COLO668 (cell line): ENCODE data around the gene TBCC.

Source experiments
- DNase-seq: peaks from one replicate; lab custom pipeline; 2025; ENCODE audit not compliant: unreplicated experiment; lab: John Stamatoyannopoulos, UW

The TBCC gene

DNA sequence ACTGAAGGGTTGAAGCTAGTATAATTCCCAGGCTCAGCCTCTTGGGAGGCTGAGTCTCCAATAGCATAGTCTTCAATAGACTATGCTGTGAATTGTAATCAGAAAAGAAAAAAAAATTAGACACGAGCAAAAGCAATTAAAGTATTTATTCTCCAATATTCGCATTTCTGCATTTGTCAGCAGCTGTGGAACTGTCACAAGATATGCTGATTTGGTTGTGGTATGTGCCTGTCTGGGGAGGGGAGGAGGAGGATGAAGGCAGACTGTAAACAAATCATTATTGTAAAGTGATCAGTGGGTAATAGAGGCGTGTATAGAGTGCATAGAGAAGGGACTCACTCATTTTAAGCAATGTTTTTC is 25.8 kb upstream of the TBCC start:
- DNase-seq, result no peak

DNA sequence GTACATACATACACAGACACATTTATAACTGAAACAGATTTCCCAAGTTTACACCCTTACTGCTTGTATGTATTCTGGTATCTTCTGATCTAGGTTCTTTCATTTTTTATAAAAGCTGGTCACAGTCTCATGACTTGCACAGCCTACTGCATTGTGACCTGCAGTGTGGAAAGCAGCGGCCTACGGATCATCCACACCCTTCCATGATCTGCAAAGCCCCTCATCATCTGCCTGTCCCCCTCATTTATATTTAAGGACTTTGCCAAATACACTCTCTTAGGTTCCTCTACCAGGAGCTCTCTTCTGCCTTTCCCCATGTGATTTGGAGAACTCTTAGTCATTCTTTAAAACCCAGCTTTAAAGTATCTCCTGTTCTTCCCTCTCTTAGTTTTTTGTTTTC is 23.9 kb upstream of the TBCC start:
- no peak for DNase-seq

DNA sequence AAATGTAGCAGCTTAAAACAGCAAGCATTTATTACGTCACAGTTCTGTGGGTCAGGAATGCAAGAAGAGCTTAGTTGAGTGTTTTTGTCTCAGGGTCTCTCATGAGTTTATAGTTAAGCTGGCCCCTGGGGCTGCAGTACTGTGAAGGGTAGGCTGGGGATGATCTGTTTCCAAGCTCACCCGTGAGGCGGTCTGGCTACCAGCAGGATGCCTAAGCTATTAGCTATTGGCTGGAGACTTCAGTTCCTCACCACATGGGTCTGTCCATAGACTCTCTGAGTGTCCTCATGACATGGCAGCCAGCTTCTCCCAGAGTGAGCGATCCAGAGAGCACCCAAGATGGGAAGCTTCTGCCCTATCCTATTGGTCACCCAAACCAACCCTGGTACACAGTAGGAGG is 23.1 kb upstream of the TBCC start:
- no peak for DNase-seq

DNA sequence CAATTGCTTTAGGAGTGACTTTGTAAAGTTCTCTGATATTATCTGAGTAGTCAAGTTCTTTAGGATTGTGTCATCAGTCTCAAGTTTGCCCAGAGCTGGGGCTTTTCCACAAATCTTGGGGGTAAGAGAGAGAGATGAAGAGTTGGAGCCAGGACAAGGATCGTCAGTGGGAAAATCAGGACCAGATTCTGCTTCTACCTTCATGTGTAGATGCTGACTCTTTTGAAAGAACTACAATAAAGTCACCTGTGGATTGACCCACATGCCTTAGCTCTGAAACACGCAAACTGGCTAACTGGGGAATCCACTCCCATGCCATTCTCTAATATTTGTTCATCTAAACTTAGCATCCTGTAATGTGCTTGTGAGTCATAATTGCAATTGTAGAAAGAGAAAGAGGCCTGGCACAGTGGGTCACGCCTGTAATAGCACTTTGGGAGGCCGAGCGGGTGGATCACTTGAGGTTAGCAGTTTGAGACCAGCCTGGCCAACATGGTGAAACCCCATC is 20.3 kb upstream of the TBCC start:
- DNase-seq, result no peak

DNA sequence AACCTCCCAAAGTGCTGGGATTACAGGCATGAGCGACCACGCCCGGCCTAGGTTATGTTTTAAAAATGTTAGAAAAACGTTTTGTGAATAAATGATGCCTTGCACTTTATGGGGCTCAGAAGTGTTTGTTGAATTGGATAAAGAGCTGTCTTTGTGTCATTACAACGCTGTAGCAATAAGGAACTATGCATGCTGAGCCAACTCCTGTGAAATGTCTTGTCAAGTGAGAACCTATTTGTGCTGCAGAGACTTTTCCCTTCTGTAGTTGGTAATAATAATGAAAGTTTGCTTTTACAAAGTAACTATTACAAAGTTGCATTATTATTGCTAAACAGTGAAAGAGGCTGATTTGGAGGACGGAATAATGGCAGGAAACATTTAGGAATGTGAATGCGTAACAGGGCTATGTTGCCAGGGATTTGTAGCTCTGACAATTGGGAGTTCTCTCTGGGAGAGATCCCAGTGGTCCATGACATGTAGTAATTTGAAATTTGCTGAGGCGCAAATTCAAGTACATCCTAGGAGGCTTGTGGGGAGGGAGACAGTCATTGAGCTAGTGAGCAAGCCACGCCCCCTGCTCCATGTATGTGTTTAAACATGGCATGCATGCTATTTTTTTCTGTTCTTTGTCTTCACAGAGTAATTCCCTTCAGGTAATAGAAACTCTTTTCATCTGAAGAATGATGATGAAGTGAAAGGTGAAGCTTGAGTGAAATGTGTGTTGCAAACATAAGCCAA is 19.2 kb upstream of the TBCC start:
- DNase-seq, result no peak

DNA sequence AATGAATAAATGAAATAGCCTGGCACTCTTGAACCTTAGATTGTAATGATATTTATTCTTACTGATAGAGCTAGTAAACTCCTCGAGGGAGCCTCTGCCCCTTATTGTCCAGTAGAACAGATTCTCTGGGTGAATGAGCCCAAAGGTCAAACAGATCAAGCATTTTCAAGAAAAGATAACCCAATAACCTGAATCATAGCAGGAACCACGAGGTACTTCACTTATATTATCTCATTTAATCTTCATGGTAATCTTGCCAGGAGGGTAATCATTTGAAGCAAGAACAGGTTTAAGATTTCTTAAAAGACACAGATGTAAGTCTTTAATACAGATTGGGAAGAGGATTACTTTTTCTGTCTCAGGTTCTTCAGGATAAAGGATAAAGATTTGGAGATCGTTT is 17.0 kb upstream of the TBCC start:
- DNase-seq, result no peak

DNA sequence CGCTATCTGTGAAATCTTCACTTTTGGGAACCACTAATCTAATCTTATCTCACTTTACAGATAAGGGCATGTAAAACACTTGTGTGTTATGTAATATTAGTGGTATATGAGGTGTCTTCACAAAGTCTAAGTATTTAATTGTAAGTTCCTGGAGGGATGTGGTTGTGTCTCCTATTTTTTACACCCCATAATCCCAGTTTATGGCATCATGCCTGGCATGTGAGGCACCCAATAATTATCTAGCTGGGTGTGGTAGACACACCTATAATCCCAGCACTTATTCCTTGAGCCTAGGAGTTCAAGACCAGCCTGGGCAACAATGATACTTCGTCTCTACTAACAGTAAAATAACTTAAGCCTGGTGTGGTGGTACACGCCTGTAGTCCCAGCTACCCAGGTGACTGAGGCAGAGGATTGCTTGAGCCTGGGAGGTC is 16.5 kb upstream of the TBCC start:
- no peak for DNase-seq

DNA sequence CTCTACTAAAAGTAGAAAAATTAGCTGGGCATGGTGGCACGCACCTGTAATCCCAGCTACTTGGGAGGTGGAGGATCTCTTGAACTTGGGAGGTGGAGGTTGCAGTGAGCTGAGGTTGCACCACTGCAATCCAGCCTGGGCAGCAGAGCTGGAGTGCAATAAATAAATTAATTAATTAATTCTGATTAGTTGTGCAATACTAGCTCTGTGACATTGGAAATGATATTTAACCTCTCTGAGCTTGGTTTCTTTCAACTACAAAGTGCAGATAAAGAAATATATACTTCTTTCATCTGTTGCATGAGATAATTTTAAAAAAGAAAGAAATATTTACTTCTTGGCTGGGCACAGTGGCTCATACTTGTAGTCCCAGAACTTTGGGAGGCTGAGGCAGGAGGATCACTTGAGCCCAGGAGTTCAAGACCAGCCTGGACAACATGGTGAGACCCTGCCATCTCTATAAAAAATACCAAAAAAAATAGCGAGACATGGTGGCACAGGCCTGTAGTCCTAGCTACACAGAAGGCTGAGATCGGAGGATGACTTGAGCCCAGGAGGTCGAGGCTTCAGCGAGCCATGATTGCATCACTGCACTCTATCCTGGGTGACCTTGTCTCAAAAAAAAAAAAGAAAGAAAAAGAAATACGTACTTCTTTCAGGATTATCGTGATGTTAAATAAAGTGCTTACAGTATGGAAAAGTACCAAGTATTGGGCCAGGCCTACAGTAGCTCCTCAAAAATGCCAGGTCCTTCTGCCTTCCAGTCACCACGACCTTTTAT is 15.6 kb upstream of the TBCC start:
- no peak for DNase-seq

DNA sequence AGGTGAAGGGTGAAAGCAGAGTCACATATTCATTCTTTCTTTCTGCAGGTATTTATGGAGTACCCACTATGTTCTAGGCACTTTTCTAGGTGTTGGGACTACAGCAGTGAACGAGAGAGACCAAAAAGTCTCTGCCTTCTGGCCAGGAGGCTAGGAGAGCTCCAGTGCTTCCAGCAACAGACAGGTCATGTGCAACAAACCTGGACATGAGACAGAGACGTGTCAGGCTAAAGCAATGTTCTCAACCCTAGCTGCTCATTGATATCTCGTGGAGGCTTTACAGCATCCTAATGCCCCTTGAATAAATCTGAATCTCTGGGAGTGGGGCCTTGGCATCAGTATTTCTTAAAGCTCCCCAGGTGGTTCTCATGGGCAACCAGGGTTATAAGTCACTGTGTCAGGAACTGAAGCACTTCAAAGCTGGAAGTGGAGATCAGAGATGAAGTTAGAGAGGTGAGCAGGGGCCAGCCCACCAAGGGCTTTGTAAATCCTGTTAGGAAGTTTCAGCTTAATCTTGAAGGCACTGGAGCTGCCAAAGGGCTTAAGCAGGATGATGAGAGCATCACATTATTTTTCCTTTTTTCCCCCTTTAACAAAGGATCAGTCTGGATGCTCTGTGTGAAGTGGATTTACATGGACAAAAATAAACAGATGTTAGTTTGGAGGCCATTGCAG is 13.0 kb upstream of the TBCC start:
- no peak for DNase-seq

DNA sequence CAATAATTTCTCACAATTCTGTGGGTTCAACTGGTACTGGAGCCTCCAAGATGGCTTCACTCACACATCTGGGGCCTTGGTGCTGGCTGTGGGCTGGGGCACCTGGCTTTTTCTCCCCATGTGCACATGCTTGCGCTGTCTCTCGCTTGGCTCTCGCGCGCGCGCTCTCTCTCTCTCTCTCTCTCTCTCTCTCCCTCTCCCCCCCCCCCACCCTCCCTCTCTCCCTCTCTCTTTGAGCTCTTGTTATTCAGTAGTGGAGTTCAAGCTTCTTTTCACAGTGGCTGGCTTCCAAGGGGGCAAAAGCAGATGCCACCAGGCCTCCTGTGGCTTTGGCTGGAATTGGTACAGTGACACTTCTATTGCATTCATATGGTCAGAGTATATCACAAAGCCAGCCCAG is 10.8 kb upstream of the TBCC start:
- DNase-seq, result no peak

DNA sequence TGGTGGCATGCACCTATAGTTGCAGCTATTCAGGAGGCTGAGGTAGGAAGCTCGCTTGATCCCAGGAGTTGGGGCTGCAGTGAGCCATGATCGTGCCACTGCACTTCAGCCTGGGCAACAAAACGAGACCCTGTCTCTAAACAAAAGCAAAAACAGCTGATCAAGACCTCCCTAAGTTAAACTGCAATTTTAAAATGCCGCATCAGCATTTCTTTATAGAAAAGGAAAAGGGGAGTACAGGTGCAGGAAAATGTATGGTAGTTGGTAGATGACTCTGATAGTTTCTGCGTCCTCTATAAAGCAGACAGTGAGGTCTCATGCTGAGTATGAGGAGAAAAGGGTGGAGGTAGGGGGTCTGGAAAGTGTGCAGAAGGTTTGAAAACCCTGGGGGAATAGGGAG is 8.9 kb upstream of the TBCC start:
- no peak for DNase-seq

DNA sequence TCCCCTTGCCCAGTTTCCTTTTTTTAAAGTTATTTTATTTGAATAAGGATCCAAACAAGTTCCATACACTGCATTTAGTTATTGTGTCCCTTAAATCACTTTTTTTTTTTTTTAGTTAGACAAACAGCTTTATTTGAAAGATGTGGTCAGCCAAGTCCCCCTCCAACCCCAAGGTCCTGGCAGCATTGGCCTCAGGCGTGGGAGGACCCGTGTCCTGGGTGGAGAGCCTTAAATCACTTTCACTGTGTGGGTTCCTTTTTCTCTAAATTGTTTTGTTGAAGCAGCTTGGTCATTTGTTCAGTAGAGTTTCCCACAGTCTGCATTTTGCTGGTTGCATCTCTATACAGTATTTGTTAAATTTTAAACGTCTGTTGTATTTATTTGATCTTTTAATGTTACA is 5.2 kb upstream of the TBCC start:
- DNase-seq, result no peak

DNA sequence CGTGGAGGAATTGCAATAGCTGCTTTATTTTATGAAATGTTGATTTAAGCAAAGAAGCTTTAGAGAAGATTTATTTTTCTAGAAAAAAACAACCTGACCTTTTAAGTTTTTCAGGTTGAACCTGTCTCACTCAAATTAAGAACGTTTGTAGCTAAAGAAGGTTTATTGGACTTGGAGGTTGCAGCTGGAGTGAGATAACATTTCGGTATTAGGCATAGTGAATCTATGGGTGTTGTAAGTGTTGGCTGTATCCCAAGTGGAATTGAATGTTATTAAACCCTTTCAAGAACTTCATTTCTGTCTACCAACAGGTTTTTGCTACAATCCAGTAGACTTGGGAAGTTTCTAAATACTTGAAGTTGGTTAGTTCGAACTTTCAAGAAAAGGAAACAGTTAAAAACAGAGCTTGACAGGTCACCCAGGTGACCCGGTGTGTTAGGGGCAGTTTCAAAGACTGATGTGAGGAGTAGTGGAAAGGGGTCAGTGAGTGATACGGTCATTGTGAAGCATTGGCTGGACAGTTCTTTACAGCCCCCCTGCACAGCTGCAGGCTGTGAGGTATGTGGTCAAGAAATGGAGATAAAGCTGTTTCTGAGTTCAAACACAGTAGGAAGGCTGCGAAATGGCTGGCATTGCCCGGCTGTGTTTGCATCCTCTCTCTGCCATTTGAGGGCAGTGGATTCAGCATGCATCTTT is 2.4 kb upstream of the TBCC start:
- DNase-seq, result no peak

DNA sequence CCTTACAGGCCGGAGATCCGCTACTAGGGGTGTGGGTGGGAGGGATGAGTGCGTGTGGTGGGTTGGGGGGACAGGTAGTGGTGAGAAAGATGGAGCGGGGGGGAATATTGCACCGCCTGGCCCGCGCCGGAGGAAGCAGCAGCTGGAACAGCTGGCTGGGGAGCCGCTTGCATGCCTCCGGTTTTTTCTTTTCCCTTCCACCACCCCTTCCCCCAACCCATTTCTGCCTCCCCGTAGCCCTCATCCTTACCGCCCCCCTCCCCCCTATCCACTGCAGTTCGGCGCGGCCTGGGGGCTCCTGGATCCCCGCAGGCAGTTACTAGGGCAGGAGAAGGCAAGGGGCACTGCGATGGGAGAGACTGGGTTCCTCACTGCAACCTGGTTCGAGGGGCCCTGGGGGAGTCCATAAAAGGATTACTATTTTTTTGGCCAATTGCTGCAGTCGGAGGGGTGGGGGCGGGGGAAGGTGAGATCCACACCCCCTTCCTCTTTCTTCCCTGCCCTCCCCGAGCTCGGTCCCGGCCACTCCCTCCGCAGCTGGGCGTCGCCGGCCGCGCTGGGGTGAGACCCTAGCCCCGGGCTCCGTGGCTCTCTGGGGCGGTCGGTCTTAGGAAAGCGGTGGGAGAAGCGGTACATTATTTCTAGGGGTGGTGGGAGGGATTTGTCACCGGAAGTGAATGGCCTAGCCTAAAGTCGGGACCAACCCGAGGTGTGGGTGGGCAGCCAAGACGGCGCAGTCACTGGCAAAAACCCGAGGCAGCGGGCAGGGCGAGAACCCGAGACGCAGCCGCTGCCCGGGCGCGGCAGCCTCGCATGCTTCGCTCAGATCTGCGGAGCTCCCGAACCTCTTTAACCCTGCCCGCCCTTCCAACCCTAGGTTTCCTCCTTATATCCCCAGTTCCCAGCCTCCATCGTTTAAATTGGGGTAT is 824 bp upstream of the TBCC start:
- peak; percentile 55 for DNase-seq

DNA sequence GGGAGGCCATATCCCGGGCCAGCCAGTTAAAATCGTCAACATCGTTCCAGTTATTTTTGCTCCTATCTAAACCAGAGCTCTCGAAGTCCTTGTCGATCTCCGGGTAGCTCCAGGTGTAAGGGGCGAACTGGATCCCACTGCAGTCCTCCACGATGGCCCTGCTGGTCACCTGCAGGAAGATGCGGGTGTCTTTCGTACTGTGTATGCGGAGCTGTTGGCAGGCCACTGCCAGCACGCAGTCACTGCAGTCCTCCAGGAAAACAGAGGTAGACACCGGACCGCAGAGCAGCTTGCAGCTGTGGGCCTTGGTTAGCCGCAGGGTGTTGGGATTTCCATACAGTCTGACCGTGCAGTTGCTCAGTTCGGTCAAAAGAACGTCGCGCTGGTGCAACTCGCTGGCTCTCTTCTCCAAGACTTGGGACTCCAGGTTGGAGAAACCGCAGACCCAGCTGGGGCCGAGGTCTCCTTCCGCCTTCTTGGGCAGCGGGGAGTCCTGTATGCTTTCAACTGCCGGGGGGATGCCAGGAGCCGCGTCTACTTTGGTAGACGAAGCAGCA is 742 bp downstream of the TBCC start:
- DNase-seq, result peak; percentile 38

DNA sequence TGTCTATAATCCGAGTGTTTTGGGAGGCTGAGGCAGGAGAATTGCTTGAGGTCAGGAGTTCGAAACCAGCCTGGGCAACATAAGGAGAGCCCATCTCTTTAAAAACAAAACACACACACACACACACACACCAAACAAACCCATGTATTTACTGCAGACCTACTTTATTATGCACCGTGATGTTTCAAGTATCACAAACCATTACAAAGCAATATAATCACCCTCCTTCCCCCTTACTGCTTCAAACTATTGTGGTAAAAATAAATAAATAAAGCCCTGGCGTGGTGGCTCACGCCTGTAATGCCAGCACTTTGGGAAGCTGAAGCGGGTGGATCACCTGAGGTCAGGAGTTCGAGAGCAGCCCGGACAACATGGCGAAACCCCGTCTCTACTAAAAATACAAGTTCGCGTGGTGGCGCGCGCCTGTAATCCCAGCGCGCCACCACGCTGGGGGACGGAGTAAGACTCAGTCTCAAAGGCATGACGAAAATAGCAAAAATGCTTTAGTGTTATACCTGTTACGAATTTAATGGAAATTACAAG is 1.5 kb downstream of the TBCC start:
- peak; percentile 32 for DNase-seq

DNA sequence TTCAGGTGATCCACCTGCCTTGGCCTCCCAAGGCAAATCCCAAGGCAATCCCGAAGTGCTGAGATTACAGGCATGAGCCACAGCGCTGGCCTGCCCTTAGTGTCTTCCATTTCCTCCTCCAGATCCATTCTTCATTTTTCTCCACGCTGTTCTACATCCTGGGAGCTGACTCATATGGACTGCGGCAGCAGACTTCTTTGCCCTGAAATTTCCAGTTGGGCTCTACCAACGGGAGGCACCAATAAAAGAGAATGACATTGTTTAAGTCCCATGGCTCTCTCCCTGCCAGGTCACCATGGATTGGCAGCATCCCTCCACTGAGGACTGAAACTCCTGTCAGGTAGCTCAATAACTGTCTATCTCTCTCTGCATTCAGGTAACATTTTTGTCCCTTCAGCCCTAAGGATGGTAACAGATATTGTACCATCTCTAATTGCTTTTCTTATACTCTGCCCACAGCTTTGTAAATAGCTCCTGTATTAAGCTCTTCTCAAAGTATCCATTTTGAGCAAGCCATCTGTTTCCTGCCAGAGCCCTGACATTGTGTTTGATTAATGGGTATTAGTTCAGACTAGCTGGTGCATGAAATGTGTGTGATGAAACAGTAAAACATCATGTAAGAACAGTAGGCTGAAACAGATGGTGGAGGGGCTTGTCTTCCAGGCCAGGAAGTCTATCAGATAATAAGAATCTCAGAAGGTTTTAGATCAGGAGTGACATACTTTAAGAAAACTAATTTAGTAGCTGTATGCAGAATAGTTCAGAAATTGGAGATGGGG is 3.6 kb downstream of the TBCC start:
- DNase-seq, result peak; percentile 26

DNA sequence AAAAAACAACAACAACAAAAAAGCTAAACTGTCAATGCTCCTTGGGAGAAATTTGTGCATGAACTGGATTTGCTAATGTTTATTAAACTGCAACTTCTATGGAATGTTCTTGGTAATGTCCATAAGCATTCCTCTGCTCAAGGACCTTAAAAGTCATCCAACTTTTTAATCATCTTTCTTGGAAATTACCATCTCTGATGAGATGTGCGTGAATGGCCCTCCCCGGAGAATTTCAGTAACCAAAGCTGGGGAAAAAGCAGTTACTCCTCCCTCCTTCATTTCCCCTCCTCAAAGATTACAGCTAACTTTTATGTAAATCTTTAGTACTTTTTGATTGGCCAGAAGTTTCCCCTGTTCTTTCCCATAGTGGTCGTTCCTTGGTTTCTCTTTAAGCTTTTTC is 5.2 kb downstream of the TBCC start:
- no peak for DNase-seq

DNA sequence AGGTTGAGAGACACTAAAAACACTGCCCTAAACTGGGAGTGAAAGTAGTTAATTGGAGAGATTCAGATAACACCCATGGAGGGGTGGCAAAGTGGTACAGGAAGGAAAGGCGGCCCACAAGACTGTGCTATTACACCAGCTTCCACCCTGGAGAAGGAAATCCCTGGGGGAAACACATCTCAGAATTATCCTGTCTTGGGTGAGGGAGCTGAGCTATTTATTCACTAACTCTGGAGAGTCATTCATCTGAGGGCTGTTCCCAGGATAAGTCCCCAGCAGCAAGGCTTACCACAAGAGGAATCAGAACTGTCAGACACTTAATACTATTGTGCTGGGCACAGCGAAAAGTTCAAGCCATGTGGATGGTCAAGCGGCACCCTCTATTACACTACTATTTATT is 9.9 kb downstream of the TBCC start:
- no peak for DNase-seq
